ENCODE measurements around the gene STOX1.

GRCh38 chr10:68795886-68796532 is 31.3 kb upstream of the STOX1 start:
- TF ChIP-seq CTCF (IDR thresholded peaks at IDR 0.05) = no peak
- no peak for TF ChIP-seq POLR2AphosphoS5 (IDR thresholded peaks at IDR 0.05)
